HG03097 (cell line): ENCODE results near the gene CLTRN.
"Not testable (repeated sequence)": the region's sequence is repeated elsewhere in the genome, so short reads cannot be mapped to it uniquely, and the experiment has no call there.

Experiments
- ATAC-seq: cut with Tn5 transposase; IDR thresholded peaks from one replicate; pipeline ENCODE4 v1.9.1; 2021; ENCODE audit not compliant: unreplicated experiment, low FRiP score

Gene CLTRN

GRCh38 chrX:15664487-15665444 lies at the start of gene CLTRN:
Gene CLTRN (minus strand): TSS chrX:15664805. CDS start chrX:15664775, 30 bp downstream.
- ATAC-seq: no peak

GRCh38 chrX:15704273-15704672 lies 39.7 kb upstream of the CLTRN start:
- not testable (repeated sequence) for ATAC-seq

- not testable (repeated sequence) for ATAC-seq
These were observed 39.2 kb upstream of the CLTRN start for GRCh38 chrX:15703809-15704208.

- ATAC-seq: no peak
These were observed 38.1 kb upstream of the CLTRN start for GRCh38 chrX:15702488-15703371.

DNA sequence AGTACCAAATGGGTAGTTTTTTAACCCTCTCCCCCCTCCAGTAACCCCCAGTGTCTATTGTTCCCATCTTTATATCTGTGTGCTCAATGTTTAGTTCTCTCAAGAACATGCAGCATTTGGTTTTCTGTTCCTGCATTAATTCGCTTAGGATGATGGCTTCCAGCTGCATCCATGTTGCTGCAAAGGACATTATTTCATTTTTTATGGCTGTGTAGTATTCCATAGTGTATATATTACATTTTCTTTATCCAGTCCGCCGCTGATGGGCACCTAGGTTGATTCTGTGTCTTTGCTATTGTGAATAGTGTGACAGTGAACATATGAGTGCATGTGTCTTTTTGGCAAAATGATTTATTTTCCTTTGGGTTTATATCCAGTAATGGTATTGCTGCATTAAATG lies 31.9 kb upstream of the CLTRN start:
- no peak for ATAC-seq

DNA sequence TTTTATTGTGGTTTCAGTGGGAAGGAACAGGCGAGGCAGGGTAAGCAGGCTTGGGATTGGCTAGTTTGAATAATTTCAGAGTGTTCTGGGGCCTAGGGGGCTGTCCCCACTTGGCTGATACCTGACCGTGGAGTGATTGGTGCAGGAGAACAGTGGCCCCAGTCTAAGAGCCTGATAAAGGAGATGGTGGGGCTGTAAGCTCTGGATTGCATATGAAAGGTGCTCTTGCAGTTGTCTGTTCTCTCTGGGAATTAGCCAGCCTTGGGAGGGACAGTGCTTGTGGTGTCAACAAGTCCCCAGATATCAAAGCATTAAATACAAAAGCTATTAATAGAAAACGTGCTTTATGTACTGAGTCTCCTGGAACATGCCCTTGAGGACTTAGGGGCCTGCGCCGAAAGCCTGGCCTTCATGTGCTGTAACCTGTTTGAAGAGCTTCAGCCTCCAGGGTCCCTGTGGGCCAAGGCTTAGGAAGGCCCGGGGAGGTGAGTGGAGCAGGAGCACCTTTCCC lies 30.4 kb upstream of the CLTRN start:
- ATAC-seq: no peak

GRCh38 chrX:15686818-15687685 lies 22.4 kb upstream of the CLTRN start:
- ATAC-seq: peak; percentile 73

DNA sequence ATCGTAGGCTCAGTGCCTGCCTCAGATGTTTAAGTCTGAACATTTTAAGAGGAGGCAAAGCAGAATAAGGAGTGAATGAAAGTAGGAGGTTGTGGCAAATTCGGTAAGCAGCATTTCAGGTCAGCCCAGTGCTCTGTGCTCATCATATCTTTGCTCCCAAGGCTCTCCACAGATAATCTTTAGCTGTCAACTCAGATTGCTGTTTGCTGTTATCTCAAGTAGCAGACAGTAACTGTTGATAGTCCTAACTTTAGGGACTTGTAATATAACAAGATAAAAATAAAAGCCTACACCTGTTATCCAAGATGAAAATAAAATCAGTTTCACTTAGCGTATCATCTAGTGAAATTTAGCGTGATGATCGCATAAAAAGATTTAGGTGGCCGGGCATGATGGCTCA lies 18.6 kb upstream of the CLTRN start:
- no peak for ATAC-seq

DNA sequence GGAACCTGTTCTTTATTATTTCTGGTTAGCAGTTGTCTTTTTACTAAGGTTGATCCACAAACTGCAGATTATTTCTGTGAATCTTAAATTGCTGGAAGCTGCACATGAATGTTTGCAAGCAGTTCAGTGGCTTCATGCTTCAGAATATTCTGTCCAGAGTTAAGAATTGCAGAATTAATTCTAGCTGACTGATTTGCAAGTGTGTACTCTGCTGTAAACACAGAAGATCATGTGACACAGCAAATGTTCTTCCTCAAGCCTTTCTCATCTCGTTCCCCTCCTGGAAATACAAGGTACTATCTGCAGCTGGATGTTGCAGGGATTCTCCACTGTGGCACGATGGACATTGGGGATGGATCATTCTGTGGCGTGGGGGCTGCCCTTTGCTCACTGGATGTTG lies 16.8 kb upstream of the CLTRN start:
- no peak for ATAC-seq

- ATAC-seq: no peak
These were observed 15.8 kb upstream of the CLTRN start for GRCh38 chrX:15680401-15680800.

DNA sequence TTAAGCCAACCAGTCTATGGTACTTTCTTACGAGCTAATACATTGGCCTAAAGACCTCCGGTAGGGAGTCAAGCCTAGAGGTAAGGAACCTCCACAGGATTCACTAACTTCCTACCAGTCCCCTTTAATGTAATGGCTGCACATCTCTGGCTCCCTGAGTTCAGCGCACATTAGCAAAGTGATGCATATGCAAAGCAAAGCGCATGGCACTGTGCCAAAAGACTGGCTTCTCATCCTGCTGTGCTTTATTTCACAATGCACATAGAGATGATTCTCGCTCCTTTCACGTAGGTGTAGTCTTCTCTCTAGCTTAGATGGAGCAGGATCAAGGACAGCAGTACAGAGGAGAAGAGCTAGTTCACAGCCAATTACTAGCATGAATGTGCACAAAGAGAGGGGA lies 14.6 kb upstream of the CLTRN start:
- ATAC-seq: no peak

GRCh38 chrX:15678339-15678738 lies 13.7 kb upstream of the CLTRN start:
- ATAC-seq: no peak

DNA sequence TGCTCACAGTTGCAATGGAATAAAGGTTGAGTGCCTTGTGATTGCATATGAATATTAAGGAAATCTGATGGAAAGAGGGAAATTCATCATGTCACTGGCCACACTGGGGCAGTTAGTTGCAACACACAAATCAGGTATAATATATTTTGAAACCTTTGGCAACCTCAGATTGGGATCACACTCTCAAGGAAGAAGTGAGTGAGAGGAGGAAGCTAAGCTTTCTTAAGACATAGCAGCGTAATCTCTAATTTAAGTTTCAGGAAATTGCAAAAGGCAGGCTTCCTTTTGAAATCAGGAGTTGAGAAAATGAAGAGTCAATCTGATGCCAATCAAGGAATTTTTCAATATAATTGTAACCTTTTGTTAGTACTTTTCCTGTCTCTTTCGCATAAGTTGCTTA lies 12.3 kb upstream of the CLTRN start:
- ATAC-seq: no peak

DNA sequence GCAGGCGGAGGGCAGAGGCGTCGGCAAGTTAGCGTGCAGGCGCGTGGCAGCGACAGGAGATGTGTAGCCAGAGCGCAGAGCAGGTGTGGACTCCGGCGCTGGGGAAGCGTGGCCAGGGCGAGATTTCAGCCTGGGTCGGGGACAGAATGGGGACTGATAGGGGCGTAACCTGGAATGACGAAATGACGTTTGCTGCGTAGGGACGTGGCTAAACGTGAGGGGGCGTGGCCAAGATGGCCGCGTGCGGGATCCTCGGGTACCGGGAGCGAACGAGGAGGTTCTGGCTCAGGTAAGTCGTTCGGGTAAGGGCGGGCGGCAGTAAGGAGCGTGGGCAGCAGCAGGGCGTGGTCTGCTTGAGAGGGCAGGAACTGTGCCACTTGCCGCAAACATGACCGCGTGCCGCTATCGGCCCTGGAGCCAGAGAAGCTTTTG lies 10.9 kb upstream of the CLTRN start:
- peak; percentile 66 for ATAC-seq

DNA sequence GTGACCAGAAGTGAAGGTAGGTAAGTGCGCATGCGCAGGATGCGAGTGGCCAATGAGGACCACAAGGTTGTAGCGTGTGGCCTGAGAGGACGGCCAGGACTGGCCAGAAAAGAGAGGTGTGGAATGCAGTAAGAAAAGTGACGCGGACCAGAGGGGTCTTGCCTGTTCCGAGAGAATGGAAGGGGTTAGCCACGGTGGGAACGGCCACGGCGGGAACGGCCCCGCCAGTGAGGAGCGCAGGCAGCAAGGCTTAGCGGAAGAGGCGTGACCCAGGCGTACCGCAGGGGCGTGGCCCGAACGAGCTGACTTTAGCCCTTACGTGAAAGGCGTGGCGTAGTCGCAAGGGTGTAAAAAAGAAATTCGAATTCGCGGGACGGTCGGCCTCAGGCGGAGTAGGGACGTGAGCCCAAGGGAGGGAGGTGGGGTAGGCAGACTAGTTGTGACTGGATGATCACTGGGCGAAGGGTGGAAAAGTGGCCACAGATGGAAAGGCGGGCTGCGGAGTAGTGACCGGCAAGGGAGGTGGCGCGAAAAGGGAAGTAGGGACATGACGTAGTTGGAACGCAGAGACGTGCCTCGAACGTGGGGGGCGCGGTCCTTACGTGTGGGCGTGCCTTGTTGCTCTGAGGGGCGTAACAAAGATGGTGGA lies 10.4 kb upstream of the CLTRN start:
- ATAC-seq: peak; percentile 75

DNA sequence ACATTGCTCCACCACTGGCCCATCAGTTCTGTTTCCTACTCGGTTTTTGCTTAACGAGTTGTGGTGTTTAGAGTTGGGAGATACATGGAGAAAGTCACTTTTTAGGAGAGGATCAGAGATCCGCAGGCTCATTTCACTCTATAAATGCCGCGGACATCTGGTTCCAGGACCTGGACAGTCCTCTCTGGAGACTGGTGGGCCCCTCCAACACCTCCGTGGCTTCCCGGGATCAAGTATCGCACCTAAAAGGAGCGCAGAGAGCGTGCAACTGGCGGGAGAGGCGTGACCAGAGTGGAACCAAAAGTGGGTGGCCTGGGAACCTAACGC lies 9.9 kb upstream of the CLTRN start:
- ATAC-seq: no peak

DNA sequence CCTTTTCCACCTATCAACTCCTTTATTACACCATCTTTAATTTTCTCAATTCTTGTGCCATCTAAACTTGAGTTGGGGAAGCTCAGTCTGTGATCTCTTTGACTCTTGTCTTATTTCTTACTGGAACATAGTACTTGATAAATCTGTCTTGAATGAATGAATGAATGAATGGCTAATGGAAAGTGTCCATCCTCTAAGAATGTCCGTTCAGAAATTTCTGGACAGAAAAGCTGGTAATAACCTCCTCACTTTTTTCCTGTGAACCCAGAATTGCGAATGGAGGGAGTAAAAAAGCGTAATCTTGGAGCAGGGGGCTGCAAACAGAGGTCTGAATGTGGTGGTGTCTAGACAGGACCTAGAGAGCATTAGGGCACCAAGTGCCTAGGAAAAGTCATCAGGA lies 9.4 kb upstream of the CLTRN start:
- ATAC-seq: no peak

- no peak for ATAC-seq
These were observed 8.3 kb upstream of the CLTRN start for GRCh38 chrX:15672881-15673280.

- ATAC-seq: no peak
These were observed 1.2 kb downstream of the CLTRN start for GRCh38 chrX:15663439-15663838.

DNA sequence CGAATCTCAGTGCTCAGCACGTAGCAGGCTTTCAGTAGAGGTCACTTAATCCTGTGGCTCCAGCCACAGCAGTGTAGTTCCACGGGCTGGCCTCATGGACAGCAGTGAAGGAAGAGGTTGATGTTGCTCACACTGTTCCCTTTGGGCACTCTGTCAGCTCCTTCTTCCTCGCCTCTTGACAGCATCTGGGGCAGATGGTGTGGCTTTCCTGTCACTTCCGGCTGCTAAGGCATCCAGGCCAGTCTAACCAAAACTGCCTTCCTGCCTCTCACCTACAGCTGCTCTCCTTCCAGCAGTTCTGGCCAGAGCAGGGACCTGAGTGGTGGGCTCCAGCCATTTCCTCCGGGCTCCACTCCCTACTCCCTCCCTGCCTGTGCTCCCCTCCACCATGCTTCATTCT lies 9.8 kb downstream of the CLTRN start:
- not testable (repeated sequence) for ATAC-seq
